Esophagus muscularis mucosa (tissue), 4 donors: ENCODE results near the gene NEU4. TPM values are rescaled to one million over a fixed set of nuclear protein-coding genes. Genes with fewer than 3 reads are reported as not detected.
"Not testable (repeated sequence)": the region's sequence is repeated elsewhere in the genome, so short reads cannot be mapped to it uniquely, and the experiment has no call there.

Experiments
- DNase-seq: peaks from one replicate; pipeline ENCODE4 v3.0.0-alpha.2; 2017; ENCODE audit errors: extremely low spot score
- H3K27ac ChIP-seq, 4 donors: fragments of 200-600 bp; sonication (generic); replicated peaks in 1 of 4; 1 replicate in 3 of 4; 2 replicates in 1 of 4; pipeline ENCODE4 v1.5.1; 2016 to 2019; ENCODE audit warnings: mild to moderate bottlenecking in 1 of 4
- H3K27me3 ChIP-seq, 4 donors: fragments of 200-600 bp; sonication (generic); one replicate each; pipeline versions ENCODE4 v1.5.1 to v1.6.0; 2016 to 2019
- H3K36me3 ChIP-seq, 4 donors: fragments of 200-600 bp; sonication (generic); one replicate each; pipeline ENCODE4 v1.5.1; 2016 to 2019
- H3K4me1 ChIP-seq, 4 donors: fragments of 200-600 bp; sonication (generic); one replicate each; pipeline ENCODE4 v1.5.1; 2016 to 2019
- H3K4me3 ChIP-seq, 4 donors: fragments of 200-600 bp; sonication (generic); 1 replicate in 2 of 4; 2 replicates in 2 of 4; pipeline ENCODE4 v1.5.1; 2016 to 2019; ENCODE audit warnings: mild to moderate bottlenecking in 4 of 4, moderate library complexity in 1 of 4
- H3K9me3 ChIP-seq, 4 donors: fragments of 200-600 bp; sonication (generic); 1 replicate in 3 of 4; 2 replicates in 1 of 4; pipeline ENCODE4 v1.5.1; 2016 to 2019
- EP300 ChIP-seq: sonication (generic); formaldehyde crosslinking; IDR thresholded peaks from one replicate; pipeline ENCODE4 v1.6.1; 2017; ENCODE audit warnings: antibody characterized with exemption
- POLR2A ChIP-seq: fragments of 450-650 bp; IDR thresholded peaks from one replicate; pipeline ENCODE4 v1.6.1; 2017; ENCODE audit warnings: antibody characterized with exemption, moderate library complexity, mild to moderate bottlenecking, low read depth
- POLR2AphosphoS5 ChIP-seq, 2 donors: sonication (generic); formaldehyde crosslinking; IDR thresholded peaks; one replicate each; pipeline ENCODE4 v1.6.1; 2017; ENCODE audit warnings: antibody characterized with exemption in 2 of 2
- WGBS: methylation state at CpG from one replicate; pipeline ENCODE4 v1.1.5; 2018; 5-methylcytosine and 5-hydroxymethylcytosine counted together
- intact Hi-C: fragments of 100-400 bp; cut with DNase I; formaldehyde crosslinking; loops from one replicate; pipeline ENCODE4 v1.15.1; 2023
- total RNA-seq, 4 donors: library from RNA; depleted of rRNA; stranded (reverse); fragments of >200 nt; gene quantifications; one replicate each; pipeline versions ENCODE4 v1.1.0 to v1.2.1, GENCODE V29; 2016
- TF ChIP-seq, protein P1 (sequence below), 3 experiments: fragments of 200-600 bp in 2 of 3; fragments of 450-650 bp in 1 of 3; sonication (generic) in 2 of 3; IDR thresholded peaks; one replicate each; pipeline ENCODE4 v1.5.1; 2017 to 2019; ENCODE audit warnings: antibody characterized with exemption in 3 of 3, mild to moderate bottlenecking in 2 of 3, moderate library complexity in 1 of 3

The NEU4 gene
- total RNA-seq, 4 donors from 2014 or later, result 1.5 to 5.4 TPM; not detected in 2

DNA sequence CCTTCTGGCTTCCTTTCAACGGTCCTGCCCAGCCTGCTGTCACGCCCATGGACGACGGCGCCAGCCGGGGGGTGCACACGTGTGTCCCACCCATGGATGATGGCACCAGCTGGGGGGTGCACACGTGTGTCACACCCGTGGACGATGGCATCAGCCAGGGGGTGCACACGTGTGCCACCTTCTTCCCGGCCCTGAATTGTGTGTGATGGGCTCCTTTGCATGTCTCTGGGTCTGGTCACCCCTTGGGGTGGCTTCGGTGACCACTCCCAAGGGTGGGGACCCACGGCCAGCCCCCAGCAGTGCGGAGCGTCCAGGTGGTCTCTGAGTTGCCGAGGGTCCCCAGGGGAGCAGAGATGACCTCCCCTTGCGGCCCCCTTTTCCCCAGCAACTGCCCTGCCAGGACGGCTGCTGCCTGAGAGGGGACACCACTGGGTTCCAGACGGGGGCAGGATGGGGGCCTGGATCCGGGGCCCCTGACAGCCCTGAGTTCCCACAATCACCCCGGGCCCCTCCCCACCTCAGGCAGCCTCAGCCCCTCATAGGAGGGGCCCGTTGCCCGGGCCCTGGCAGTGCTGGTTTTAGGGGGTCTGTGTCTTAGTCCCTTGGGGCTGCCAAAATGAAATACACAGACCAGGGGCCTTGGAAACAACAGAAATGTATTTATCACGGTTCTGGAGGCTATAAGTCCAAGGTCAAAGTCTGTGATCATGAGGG is 9.4 kb downstream of the NEU4 start:
- WGBS, result 84% methylated on average over 20 of the region's 25 CpGs

DNA sequence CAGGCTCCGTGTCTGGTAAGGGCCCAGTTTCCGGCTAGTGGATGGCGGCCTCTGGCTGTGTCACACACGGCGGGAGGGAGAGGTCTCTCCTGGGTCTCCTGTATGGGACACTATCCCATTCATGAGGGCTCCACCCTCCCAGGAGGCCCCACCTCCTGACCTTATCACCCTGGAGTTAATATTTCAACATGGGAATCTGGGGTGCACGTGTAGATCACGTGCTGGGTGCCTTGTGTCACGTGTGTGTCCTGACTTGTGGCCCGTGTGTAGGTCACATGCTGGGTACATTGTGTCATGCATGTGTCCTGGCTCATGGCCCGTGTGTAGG is 9.9 kb downstream of the NEU4 start:
- Histone ChIP-seq H3K27me3 (peaks cover 0 to 72% (median 0%) of the 10 kb centered on the region in 4 donors), H3K4me1 (peaks cover 0 to 8% (median 0%) of the 10 kb centered on the region in 4 donors), H3K27ac (no peak overlapping the region), H3K4me3 (no peak overlapping the region), H3K9me3 (no peaks in the 10 kb centered on the region), H3K36me3 (no peaks in the 10 kb centered on the region)
- no peak for TF ChIP-seq POLR2A
- TF ChIP-seq, protein P1, sequence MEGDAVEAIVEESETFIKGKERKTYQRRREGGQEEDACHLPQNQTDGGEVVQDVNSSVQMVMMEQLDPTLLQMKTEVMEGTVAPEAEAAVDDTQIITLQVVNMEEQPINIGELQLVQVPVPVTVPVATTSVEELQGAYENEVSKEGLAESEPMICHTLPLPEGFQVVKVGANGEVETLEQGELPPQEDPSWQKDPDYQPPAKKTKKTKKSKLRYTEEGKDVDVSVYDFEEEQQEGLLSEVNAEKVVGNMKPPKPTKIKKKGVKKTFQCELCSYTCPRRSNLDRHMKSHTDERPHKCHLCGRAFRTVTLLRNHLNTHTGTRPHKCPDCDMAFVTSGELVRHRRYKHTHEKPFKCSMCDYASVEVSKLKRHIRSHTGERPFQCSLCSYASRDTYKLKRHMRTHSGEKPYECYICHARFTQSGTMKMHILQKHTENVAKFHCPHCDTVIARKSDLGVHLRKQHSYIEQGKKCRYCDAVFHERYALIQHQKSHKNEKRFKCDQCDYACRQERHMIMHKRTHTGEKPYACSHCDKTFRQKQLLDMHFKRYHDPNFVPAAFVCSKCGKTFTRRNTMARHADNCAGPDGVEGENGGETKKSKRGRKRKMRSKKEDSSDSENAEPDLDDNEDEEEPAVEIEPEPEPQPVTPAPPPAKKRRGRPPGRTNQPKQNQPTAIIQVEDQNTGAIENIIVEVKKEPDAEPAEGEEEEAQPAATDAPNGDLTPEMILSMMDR (IDR thresholded peaks at IDR 0.05), result no peak
- no peak for TF ChIP-seq EP300
- no peak for TF ChIP-seq POLR2AphosphoS5 (IDR thresholded peaks at IDR 0.05)
- intact Hi-C loops, result no loop called here
- WGBS, result 94% methylated on average over 10 of the region's 10 CpGs
- DNase-seq, result no peak

More for the DNA sequence above, 9.4 kb downstream of the NEU4 start:
- no peaks in the 10 kb centered on the region for H3K36me3 ChIP-seq
- no peak overlapping the region for H3K27ac ChIP-seq
- no peak overlapping the region for H3K4me3 ChIP-seq
- intact Hi-C loops, result no loop called here
- H3K27me3 ChIP-seq, result peaks cover 0 to 77% (median 0%) of the 10 kb centered on the region in 4 donors
- H3K9me3 ChIP-seq, result no peaks in the 10 kb centered on the region
- DNase-seq, result no peak
- peaks cover 0 to 9% (median 0%) of the 10 kb centered on the region in 4 donors for H3K4me1 ChIP-seq
- no peak for TF ChIP-seq POLR2A
- no peak for TF ChIP-seq EP300
- TF ChIP-seq POLR2AphosphoS5 (IDR thresholded peaks at IDR 0.05), result no peak
- TF ChIP-seq, protein P1 (IDR thresholded peaks at IDR 0.05), result no peak

GRCh38 chr2:241819947-241820624 is 11.1 kb downstream of the NEU4 start:
- peaks cover 0 to 60% (median 0%) of the 10 kb centered on the region in 4 donors for H3K27me3 ChIP-seq
- intact Hi-C loops, H3K27ac ChIP-seq, H3K9me3 ChIP-seq, H3K4me3 ChIP-seq, DNase-seq, H3K4me1 ChIP-seq, H3K36me3 ChIP-seq: not testable (repeated sequence)
- 91% methylated on average over 20 of the region's 27 CpGs for WGBS

DNA sequence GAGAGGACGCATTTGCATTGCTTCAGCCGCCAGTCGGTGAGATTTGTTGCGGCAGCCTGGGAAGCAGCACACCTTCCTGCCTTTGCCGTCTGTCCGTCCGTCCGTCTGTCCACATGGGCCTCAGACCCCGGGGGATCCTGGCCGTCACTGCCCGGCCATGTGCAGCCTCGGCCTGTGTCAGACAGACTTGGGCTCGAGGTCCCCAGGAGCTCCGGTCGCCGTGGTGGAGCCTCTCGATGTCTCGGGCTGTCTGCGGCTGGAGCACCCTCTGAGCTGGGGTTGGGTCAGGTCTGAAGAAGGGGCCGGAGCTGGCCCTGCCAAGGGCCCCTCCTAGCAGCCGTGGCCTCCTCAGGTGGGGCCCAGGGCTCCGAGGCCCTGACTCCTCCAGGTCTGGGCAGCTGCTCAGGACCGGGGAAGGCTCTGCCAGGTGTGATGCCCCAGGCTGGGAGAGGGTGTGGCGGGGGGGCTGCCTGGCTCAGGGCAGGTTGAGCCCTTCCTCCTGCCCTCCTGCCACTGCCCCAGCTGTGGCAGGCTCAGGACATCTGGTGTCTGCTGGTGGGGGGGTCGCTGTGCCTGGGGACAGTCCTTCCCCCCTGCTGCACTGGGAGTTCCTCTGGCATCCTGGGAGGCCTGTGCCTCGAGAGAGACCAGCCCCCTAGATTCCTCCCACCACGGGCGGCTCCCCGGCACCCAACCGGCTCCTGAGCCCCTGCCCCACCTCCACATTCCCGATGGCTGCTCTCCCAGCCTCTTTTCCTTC is 11.8 kb downstream of the NEU4 start:
- no peak overlapping the region for H3K4me3 ChIP-seq
- H3K36me3 ChIP-seq, result no peaks in the 10 kb centered on the region
- H3K27ac ChIP-seq, result no peak overlapping the region
- intact Hi-C loops, result no loop called here
- peaks cover 0 to 6% (median 0%) of the 10 kb centered on the region in 4 donors for H3K4me1 ChIP-seq
- no peaks in the 10 kb centered on the region for H3K9me3 ChIP-seq
- DNase-seq, result no peak
- TF ChIP-seq POLR2AphosphoS5 (IDR thresholded peaks at IDR 0.05) (no peak), EP300 (no peak)
- TF ChIP-seq, protein P1 (IDR thresholded peaks at IDR 0.05), result no peak
- H3K27me3 ChIP-seq, result peaks cover 0 to 54% (median 0%) of the 10 kb centered on the region in 4 donors
- WGBS, result 79% methylated on average over 30 of the region's 31 CpGs
